BLaER1 treated with 17β-estradiol and CSF1 and Interleukin-3, amounts not matched to agents 10 nM and 100 nM (cell line): Measurements from ENCODE around the gene SIK2.

ENCODE experiments used
- H3K27ac ChIP-seq, 11 experiments: shearing (Covaris generic); formaldehyde crosslinking; 2 replicates each; pipeline ENCODE4 v1.8.1; 2022
- H3K27me3 ChIP-seq, 11 experiments: shearing (Covaris generic); formaldehyde crosslinking; 2 replicates each; pipeline ENCODE4 v1.8.1; 2022
- H3K36me3 ChIP-seq, 11 experiments: shearing (Covaris generic); formaldehyde crosslinking; 2 replicates each; pipeline ENCODE4 v1.8.1; 2022
- H3K4me1 ChIP-seq, 10 experiments: shearing (Covaris generic); formaldehyde crosslinking; 2 replicates each; pipeline ENCODE4 v1.8.1; 2022
- H3K4me2 ChIP-seq, 11 experiments: shearing (Covaris generic); formaldehyde crosslinking; 2 replicates each; pipeline ENCODE4 v1.8.1; 2022
- H3K4me3 ChIP-seq, 10 experiments: shearing (Covaris generic); formaldehyde crosslinking; 2 replicates each; pipeline ENCODE4 v1.8.1; 2022
- H3K9ac ChIP-seq, 11 experiments: shearing (Covaris generic); formaldehyde crosslinking; 2 replicates each; pipeline ENCODE4 v1.8.1; 2022
- H3K9me3 ChIP-seq, 11 experiments: shearing (Covaris generic); formaldehyde crosslinking; replicated peaks in 1 of 11; 2 replicates each; pipeline ENCODE4 v1.8.1; 2022
- H4K20me1 ChIP-seq, 11 experiments: shearing (Covaris generic); formaldehyde crosslinking; 2 replicates each; pipeline ENCODE4 v1.8.1; 2022
- Cebpa-rat ChIP-seq, 11 experiments: shearing (Covaris generic); IDR thresholded peaks; 2 replicates each; pipeline ENCODE4 v1.8.1; 2022

Gene SIK2

DNA sequence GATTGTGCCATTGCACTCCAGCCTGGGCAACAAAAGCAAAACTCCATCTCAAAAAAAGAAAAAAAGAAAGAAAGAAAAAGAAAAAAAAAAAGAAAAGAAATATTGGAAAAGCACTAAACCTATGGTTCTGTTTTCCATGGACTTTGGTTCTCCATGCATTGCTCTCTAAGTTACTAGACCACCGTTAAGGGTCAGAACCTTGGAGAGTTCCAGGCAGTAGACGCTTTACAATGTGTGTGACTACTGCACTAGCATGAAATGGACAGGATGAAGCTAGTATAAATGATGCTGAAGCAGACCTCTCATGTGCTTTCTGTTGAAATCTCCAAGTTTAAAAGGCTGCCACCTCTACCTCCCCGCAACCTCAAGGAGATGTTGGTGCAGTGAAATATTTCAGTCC is 63.5 kb downstream of the SIK2 start:
- Histone ChIP-seq H3K4me3 (no peak overlapping the region), H3K4me1 (peaks cover 0 to 14% (median 10%) of the 10 kb centered on the region in 10 experiments; a peak in 11 of 20 replicates), H3K9me3 (peaks cover 0 to 11% (median 5%) of the 10 kb centered on the region in 11 experiments; a peak in 6 of 22 replicates), H3K36me3 (peaks cover 26 to 59% (median 36%) of the 10 kb centered on the region in 11 experiments), H3K27me3 (no peaks in the 10 kb centered on the region), H3K4me2 (no peak overlapping the region), H3K27ac (no peak overlapping the region), H3K9ac (no peak overlapping the region), H4K20me1 (peaks cover 0 to 26% (median 8%) of the 10 kb centered on the region in 11 experiments; a peak in 9 of 22 replicates)
- TF ChIP-seq Cebpa-rat (IDR thresholded peaks at IDR 0.05): no peak

DNA sequence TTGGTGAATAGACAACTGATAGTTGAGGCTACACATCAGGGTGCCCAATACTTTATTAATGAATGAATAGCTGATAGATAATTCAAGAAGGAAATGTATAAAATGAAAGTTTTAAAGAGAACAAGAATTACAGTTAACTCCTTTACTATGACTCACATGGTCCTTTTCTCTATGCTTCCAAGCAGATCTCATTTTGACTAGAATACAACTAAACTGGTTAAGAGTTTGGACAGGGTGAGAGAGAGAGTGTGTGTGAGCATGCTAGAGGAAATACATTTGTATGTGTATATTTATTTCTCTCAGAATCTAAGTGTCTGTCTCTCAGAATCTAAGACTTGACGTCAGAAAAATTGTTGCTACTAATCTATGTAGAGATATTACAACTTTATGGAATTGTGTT is 66.7 kb downstream of the SIK2 start:
- Histone ChIP-seq H3K9me3 (peaks cover 0 to 5% (median 0%) of the 10 kb centered on the region in 11 experiments; a peak in 2 of 22 replicates), H3K4me3 (no peak overlapping the region), H3K4me1 (peaks cover 0 to 1% (median 0%) of the 10 kb centered on the region in 10 experiments; a peak in 4 of 20 replicates), H3K27me3 (no peaks in the 10 kb centered on the region), H3K9ac (no peak overlapping the region), H4K20me1 (peaks cover 0 to 26% (median 8%) of the 10 kb centered on the region in 11 experiments; a peak in 10 of 22 replicates), H3K4me2 (no peak overlapping the region), H3K36me3 (peaks cover 35 to 69% (median 43%) of the 10 kb centered on the region in 11 experiments), H3K27ac (no peak overlapping the region)
- no peak for TF ChIP-seq Cebpa-rat (IDR thresholded peaks at IDR 0.05)

DNA sequence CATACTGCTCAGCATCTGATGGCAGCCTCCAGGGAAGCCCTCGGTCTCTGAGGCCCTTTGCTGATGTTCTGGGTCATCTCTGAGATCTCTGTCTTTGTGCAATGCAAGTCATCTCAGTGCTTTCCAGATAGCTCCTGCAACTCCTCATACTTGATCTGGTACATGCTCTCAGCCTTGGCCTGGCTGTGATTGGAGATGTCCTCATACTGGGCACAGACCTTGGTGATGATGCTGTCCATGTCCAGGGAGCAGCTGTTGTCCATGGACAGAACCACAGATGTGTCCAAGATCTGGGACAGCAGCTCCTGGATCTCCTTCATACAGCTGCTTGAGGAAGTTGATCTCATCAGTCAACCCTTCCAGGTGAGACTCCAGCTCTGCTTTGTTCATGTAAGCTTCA is 69.1 kb downstream of the SIK2 start:
- peaks cover 0 to 12% (median 3%) of the 10 kb centered on the region in 11 experiments; a peak in 10 of 22 replicates for H4K20me1 ChIP-seq
- H3K4me3 ChIP-seq: no peak overlapping the region
- H3K27me3 ChIP-seq: no peaks in the 10 kb centered on the region
- no peak overlapping the region for H3K4me2 ChIP-seq
- H3K27ac ChIP-seq: no peak overlapping the region
- peaks cover 0 to 9% (median 0%) of the 10 kb centered on the region in 11 experiments; a peak in 3 of 22 replicates for H3K9me3 ChIP-seq
- TF ChIP-seq Cebpa-rat (IDR thresholded peaks at IDR 0.05): no peak
- no peaks in the 10 kb centered on the region for H3K4me1 ChIP-seq
- no peak overlapping the region for H3K9ac ChIP-seq
- peaks cover 50 to 85% (median 63%) of the 10 kb centered on the region in 11 experiments for H3K36me3 ChIP-seq

DNA sequence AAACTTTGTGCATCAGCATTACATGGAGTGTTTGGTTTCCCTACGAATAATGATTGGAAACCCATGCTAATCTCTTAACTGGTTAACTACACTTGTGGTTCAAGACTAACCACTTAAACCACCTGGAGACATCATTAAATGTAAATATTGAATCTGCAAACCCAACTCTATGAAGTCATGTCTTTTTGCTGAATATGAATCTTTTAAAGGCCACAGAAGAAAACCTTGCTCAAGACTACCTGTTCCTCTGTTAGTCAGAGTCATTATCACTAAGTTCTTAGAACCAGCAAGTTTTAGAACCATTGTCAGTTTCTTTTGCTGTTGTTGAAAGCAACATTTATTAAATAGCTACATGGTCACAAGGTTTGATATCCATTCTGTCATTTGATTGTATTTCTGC is 70.7 kb downstream of the SIK2 start:
- no peak overlapping the region for H3K27ac ChIP-seq
- TF ChIP-seq Cebpa-rat (IDR thresholded peaks at IDR 0.05): no peak

DNA sequence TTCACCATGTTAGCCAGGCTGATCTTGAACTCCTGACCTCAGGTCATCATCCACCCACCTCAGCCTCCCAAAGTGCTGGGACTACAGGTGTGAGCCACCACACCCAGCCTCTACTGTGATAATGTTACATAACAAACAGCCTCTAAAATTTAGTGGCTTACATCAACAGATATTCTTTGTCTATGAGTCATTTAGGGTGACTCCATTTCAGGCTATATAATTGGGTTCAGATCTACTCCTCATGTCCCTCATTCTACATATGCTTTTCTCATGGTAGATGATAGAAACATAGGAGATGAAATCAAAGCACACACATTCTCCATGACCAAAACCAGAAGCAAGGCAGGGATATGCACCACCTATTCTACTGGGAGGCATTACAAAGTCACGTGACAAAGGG is 72.7 kb downstream of the SIK2 start:
- Histone ChIP-seq H3K27me3 (no peaks in the 10 kb centered on the region), H3K4me3 (no peak overlapping the region), H3K27ac (no peak overlapping the region), H3K9ac (no peak overlapping the region), H3K4me1 (no peaks in the 10 kb centered on the region), H3K9me3 (peaks cover 0 to 9% (median 0%) of the 10 kb centered on the region in 11 experiments; a peak in 3 of 22 replicates), H3K36me3 (peaks cover 44 to 76% (median 58%) of the 10 kb centered on the region in 11 experiments), H4K20me1 (peaks cover 0 to 9% (median 3%) of the 10 kb centered on the region in 11 experiments; a peak in 6 of 22 replicates), H3K4me2 (no peak overlapping the region)
- no peak for TF ChIP-seq Cebpa-rat (IDR thresholded peaks at IDR 0.05)

More for the DNA sequence above, 70.7 kb downstream of the SIK2 start:
- peaks cover 0 to 12% (median 4%) of the 10 kb centered on the region in 11 experiments; a peak in 8 of 22 replicates for H4K20me1 ChIP-seq
- peaks cover 0 to 9% (median 0%) of the 10 kb centered on the region in 11 experiments; a peak in 3 of 22 replicates for H3K9me3 ChIP-seq
- H3K4me1 ChIP-seq: no peaks in the 10 kb centered on the region
- H3K36me3 ChIP-seq: peaks cover 44 to 76% (median 57%) of the 10 kb centered on the region in 11 experiments
- H3K4me3 ChIP-seq: no peak overlapping the region
- H3K4me2 ChIP-seq: no peak overlapping the region
- no peak overlapping the region for H3K9ac ChIP-seq
- H3K27me3 ChIP-seq: no peaks in the 10 kb centered on the region

DNA sequence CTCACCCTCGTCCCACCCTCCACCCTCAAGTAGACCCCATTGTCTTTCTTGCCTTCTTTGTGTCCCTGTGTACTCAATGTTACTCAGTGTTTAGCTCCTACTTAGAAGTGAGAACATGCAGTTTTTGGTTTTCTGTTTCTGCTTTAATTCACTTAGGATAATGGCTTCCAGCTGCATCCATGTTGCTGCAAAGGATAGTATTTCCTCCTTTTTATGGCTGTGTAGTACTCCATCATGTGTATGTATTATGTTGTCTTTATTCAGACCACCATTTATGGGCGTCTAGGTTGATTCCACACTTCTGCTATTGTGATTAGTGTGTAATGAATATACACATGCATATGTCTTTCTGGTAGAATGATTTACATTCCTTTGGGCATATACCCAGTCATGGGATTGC is 73.6 kb downstream of the SIK2 start:
- no peak overlapping the region for H3K4me3 ChIP-seq
- H3K4me2 ChIP-seq: no peak overlapping the region
- H3K9me3 ChIP-seq: peaks cover 0 to 9% (median 0%) of the 10 kb centered on the region in 11 experiments; a peak in 3 of 22 replicates
- no peak overlapping the region for H3K27ac ChIP-seq
- no peak overlapping the region for H3K9ac ChIP-seq
- peaks cover 39 to 71% (median 53%) of the 10 kb centered on the region in 11 experiments for H3K36me3 ChIP-seq
- no peaks in the 10 kb centered on the region for H3K27me3 ChIP-seq
- H4K20me1 ChIP-seq: peaks cover 0 to 8% (median 0%) of the 10 kb centered on the region in 11 experiments; a peak in 6 of 22 replicates
- TF ChIP-seq Cebpa-rat (IDR thresholded peaks at IDR 0.05): no peak
- no peaks in the 10 kb centered on the region for H3K4me1 ChIP-seq

DNA sequence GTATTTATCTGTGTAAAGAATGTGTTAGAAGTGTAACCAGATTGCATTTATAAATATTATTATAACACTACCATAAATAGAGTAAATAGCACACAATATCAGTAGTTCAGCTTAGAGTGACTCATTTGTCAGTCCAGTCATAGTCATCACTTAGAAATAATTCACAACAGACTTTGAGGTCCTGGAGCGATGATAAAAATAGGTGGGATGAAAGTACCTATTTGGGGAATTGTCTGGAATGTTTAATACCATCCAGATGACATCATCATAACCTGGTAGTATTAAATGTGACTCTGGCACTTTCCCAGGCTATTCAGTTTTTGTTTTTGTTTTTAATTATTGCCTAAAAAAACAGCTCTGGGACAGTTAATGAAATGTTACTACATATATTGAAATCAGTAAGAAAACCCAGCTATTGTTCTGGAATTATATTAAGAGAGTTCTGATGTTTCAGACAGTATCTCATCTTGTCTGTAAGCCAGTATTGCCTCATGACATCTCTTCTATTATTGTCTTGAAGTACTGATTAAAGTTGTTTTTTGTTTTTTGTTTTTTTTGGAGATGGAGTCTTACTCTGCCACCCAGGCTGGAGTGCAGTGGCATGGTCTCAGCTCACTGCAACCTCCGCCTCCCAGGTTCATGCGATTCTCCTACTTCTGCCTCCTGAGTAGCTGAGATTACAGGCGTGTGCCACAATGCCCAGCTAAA is 74.8 kb downstream of the SIK2 start:
- Histone ChIP-seq H3K4me3 (no peak overlapping the region), H3K9ac (no peak overlapping the region), H4K20me1 (peaks cover 0 to 8% (median 0%) of the 10 kb centered on the region in 11 experiments; a peak in 2 of 22 replicates), H3K9me3 (peaks cover 0 to 7% (median 0%) of the 10 kb centered on the region in 11 experiments; a peak in 3 of 22 replicates), H3K4me2 (no peak overlapping the region), H3K36me3 (peaks cover 27 to 60% (median 42%) of the 10 kb centered on the region in 11 experiments), H3K27ac (no peak overlapping the region), H3K4me1 (no peaks in the 10 kb centered on the region), H3K27me3 (no peaks in the 10 kb centered on the region)
- no peak for TF ChIP-seq Cebpa-rat (IDR thresholded peaks at IDR 0.05)

DNA sequence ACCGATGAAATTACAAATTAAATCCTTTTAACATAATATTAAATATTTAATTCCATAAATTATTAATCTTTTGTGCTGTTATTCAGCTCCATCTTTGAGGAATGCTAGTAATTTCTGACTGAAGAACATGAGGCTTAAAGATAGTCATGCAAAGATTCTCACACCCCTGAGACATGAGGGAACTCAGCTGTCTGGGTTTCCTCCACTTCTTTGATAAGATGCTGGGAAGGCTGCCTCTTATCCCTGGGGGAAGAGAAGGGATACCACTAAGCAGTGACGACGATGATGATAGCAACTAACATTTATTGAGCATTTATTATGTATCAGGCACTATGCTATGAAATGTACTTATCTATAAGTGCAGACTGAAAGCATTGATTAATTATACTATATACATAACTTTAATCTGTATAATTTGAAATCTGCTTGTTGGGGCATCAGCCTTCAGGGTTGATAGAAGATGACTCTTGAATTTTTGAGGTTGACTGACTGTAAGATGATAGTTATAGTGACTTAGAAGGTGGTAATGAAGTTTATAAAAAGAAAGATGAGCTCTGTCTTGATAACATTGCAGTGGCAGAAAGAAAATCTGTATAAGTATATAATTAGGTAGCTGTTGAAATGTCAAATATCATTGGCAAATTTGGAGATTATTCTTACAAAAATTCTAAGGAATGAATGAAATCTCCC is 78.4 kb downstream of the SIK2 start:
- Histone ChIP-seq H3K9me3 (peaks cover 0 to 4% (median 0%) of the 10 kb centered on the region in 11 experiments; a peak in 2 of 22 replicates), H3K4me2 (no peak overlapping the region)
- TF ChIP-seq Cebpa-rat (IDR thresholded peaks at IDR 0.05): no peak

DNA sequence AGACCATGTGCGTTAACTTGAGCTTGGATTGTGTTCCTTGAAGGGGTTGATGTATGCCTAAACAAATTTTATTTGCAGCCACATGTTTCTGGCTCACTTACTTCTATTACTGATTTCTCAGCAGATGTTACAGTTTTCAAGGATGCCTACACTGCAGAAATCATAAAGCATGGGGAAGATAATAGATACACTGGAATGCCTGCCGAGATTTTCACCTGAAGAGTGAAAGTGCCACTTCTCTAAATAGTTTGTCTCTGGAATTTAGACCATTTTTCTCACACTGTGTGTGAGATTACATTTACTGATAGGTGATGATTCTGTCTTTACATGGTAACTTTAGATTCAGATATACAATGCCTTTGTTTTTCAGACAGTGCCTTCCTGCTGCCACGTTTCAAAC is 81.6 kb downstream of the SIK2 start:
- Histone ChIP-seq H3K27me3 (no peaks in the 10 kb centered on the region), H3K4me2 (no peak overlapping the region), H3K4me3 (no peak overlapping the region), H3K27ac (no peak overlapping the region), H3K36me3 (peaks cover 13 to 62% (median 33%) of the 10 kb centered on the region in 11 experiments), H3K9me3 (no peaks in the 10 kb centered on the region), H3K9ac (no peak overlapping the region), H4K20me1 (no peaks in the 10 kb centered on the region; a peak in 1 of 22 replicates), H3K4me1 (no peaks in the 10 kb centered on the region)
- no peak for TF ChIP-seq Cebpa-rat (IDR thresholded peaks at IDR 0.05)

More for the DNA sequence above, 78.4 kb downstream of the SIK2 start:
- Histone ChIP-seq H3K4me3 (no peak overlapping the region), H3K4me1 (no peaks in the 10 kb centered on the region), H3K27ac (no peak overlapping the region), H3K27me3 (no peaks in the 10 kb centered on the region), H3K9ac (no peak overlapping the region), H4K20me1 (peaks cover 0 to 8% (median 0%) of the 10 kb centered on the region in 11 experiments; a peak in 2 of 22 replicates), H3K36me3 (peaks cover 8 to 52% (median 24%) of the 10 kb centered on the region in 11 experiments; a peak in 19 of 22 replicates)
